Anterior cingulate cortex (tissue), 58 donors: ENCODE measurements around the gene ZNF507.
"Not testable (repeated sequence)": the region's sequence is repeated elsewhere in the genome, so short reads cannot be mapped to it uniquely, and the experiment has no call there.

Experiments
- DNase-seq, 58 donors: peaks; one replicate each; lab custom pipeline; 2025; lab: John Stamatoyannopoulos, UW

Gene ZNF507

DNA sequence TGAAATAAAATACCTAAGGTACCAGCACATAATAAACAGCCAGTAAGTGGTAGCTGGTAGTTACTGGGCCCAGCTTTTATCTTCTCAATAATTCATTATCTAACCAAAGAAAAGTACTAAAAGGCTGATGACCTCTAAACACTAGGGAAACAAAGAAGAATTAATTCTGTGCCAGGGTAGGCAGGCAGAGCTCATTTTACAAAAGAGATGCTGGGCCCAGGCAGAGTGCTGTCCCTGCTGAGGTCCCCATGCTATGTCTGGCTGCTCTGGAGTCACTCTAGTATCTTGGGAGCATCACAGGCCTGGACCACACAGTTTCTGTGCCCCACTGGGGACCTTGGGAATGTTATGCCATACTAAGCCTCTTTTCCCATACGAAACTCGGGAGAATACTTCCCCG, 18.2 kb downstream of the ZNF507 start:
- DNase-seq: peak in 8 of 58 donors; percentile 8 to 40 (median 20)

DNA sequence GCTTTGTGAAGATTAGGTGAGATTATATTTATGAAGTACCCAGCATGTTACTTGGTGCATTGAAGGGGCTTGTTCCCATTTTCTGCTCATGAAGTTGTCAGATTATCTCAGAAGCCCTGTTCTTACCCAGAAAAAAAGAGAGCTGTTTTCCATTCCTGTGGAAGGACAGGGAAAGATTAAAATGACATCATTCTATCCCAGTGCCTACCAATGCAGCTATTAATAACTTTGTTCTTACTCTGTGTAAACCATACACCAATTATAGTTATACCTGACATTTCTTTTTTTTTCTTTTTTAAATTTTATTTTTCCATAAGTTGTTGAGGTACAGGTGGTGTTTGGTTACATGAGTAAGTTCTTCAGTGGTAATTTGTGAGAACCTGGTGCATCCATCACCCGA, 18.6 kb downstream of the ZNF507 start:
- DNase-seq: no peak

DNA sequence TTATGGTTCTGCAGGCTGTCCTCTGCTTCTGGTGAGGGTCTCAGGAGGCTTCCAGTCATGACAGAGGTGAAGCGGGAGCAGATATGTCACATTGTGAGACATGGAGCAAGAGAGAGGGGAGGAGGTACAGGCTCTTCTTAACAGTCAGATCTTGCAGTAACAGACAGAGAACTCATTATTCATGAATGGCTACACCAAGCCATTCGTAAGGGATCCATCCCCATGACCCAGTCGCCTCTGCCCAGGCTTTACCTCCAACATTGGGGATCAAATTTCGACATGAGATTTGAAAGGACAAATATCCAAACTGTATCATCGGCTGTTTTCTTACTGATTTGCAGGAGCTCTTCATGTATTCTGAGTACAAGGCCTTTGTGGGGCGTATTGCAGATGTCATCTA, 21.7 kb downstream of the ZNF507 start:
- no peak for DNase-seq

DNA sequence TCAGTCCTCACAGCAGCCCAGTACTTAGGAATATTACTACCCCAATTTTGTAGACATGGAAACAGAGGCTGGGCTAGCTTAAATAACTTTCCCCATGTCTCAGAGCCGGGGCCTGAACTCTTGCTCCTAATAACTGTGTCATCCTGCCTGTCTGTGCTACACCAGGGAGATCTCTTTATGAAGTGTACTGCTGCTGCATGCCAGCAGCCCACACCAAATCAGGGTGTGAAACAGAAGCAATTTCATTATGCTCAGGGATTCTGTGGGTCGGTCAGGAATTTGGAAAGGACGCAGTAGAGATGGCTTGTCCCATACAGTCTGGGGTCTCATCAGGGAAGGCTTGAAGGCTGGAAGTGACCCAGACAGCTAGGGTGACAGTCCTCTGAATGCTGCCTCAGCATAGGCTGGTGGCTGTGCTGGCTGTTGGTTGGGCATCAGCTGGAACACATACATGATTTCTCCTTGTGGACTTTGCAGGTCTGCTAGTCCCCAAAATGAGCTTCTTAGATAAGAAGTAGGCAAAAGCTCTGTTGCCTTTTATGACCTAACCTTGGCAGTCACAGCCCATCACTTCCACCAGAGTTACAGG, 22.6 kb downstream of the ZNF507 start:
- no peak for DNase-seq

DNA sequence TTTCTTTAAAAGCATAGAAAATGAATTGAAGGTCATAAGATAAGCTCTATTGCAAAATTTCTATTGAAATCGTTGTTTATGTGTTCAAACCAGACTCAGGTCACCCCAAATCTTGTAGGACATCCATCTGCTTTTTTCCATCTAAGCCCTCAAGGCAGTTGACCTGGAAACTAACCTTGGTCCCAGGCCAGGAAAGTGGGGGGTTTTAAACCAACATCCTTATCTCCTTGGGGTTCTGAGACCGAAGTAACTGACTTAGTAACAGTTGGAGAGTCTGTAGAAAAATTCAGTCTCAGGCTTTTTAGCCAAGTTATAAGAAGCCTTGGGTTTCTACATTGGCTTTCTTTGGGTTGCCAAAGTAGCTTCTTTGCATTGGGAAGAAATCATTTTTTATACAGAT, 23.4 kb downstream of the ZNF507 start:
- no peak for DNase-seq

DNA sequence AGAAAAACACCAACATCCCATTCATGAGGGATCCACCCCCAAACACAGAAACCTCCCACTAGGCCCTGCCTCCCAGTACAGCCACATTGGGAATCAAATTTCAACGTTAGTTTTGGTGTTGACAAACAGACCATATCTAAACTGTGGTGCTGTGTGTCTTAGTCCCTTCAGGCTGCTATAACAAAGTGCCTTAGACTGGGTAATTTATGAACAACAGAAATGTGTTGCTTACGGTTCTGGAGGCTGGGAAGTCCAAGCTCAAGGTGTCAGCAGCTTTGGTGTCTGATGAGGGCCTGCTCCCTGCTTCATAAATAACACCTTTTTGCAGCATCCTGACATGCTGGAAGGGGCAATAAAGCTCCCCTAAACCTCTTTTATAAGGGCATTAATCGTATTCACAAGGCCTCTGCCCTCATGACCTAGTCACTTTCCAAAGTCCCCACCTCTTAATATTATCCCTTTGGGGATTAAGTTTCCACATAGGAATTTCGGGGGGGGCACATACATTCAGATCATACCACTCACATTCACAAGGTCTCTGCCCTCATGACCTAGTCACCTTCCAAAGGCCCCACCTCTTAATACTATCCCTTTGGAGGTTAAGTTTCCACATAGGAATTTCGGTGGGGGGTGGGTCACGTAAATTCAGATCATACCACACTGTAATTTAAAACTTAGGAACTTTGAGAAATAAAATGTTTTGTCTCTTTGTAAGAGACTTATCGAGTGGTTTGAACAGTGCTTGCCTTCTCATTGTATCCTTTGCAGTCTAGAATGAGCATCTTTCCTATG, 27.5 kb downstream of the ZNF507 start:
- no peak for DNase-seq

DNA sequence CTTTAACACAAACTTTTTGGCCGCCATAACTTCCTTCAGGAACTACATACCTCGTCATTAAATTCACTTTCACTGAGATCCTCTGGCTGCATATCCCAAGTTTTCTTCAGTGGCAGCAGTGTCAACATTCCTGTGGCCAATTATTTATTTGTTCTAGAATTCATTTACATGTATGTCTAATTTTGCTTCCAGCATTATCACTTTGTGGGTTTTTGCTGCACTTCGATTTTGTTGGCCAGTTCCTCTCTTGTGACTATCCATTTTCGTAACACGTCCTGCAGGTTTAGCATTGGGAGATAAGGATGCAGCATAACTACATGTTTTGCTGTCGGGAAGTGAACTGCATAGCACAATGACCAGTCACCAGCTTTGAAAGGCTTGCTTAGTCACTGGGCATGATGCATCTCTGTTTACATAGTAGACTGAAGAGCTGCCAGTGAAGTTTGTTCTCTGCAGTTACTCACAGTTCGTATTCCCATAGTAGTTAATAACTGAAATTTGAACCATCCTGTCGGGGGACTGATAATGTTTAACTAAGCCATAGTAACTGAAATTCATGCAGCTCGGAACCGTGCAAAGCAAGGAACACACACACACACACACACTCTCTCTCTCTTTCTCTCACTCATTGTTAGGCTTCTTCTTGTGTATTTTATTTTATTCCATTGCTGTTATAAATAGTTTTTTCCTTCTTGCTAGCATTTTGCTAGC, 28.3 kb downstream of the ZNF507 start:
- DNase-seq: peak in 9 of 58 donors; percentile 4 to 61 (median 24)

DNA sequence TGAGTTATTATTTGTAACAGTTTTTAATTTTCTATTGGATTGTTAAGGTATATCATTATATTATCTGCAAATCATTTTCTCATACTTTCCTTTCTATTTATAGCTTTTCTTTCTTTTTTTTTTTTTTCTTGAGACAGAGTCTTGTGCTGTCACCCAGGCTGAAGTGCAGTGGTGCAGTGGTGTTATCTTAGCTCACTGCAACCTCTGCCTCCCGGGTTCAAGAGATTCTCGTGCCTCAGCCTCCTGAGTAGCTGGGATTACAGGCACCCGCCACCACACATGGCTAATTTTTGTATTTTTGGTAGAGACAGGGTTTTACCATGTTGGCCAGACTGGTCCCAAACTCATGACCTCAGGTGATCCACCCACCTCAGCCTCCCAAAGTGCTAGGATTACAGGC, 29.0 kb downstream of the ZNF507 start:
- not testable (repeated sequence) for DNase-seq

DNA sequence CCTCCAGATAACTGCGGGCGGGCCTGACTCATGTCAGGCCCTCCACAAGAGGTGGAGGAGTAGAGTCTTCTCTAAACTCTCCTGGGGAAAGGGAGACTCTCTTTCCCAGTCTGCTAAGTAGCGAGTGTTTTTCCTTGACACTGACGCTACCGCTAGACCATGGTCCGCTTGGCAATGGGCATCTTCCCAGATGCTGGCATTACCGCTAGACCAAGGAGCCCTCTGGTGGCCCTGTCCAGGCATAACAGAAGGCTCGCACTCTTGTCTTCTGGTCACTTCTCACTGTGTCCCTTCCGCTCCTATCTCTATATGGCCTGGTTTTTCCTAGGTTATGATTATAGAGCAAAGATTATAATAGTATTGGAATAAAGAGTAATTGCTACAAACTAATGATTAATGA, 31.7 kb downstream of the ZNF507 start:
- peak in 5 of 58 donors; percentile 2 to 16 (median 5) for DNase-seq

DNA sequence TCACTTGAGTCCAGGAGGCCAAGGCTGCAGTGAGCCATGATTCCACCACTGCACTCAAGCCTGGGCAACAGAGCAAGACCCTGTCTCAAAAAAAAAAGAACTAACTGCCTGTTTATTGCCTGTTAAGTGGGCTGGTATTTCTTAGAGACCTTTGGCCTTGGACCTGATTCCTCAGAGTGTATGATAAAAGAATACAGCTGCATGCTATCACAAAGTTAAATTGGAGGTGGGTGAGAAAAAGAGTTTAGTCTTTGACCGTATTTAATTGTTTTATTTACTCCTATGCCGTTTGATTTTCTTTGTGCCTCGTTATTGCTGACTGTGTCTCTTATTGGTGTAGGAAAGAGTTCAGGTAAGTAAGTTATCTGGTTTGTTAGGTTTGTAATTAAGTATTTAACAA, 34.9 kb downstream of the ZNF507 start:
- no peak for DNase-seq

DNA sequence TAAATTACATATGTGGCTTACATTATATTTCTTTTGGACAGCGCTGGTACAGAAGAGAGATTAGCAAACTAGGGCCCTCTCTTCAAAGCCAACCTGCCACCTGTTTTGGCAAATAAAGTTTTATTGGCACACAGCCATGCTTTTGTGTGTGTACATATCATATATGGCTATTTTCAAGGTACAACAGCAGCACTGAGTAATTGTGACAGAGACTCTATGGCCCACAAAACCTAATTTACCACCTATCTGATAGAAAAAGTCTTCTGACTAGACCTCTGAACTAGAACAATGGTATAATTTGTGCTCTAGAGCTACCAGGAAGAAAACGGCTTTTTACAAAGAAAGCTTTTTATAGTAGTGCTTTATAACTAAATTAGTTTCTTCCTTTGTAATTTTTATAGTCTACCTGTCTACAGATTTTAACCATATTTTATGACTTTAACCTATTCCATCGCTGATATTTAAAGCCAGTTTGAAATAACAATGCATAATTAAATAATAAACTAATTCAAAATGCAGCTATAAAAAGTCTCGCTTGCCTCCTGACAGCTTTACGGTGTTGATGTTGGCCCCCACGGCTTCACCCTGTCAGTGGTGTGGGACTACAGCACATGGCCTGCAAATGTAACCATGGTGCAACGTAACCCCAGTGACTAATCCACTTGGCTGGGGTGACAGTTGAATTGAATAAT, 42.4 kb downstream of the ZNF507 start:
- no peak for DNase-seq

DNA sequence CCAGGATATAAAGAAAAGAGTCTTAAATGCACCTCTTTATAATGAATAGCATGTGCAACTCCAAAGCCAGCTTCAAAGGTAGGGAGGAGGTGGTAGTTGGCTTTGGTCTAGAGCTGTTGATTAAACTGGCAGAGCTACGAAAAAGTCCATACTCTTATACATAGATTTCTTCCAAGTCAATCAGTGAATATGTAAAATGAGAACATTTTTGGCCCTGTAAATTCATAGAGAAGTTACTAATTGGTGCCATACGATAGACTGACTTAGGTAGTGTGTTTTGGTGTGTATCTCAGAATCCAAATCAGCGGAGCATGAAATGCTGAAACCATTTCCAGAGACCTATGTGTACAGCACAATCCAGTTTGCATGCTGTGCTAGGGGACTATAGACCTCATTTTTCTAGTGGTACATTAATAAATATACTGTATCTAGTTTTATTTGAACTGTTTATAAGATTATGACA, 43.0 kb downstream of the ZNF507 start:
- no peak for DNase-seq

DNA sequence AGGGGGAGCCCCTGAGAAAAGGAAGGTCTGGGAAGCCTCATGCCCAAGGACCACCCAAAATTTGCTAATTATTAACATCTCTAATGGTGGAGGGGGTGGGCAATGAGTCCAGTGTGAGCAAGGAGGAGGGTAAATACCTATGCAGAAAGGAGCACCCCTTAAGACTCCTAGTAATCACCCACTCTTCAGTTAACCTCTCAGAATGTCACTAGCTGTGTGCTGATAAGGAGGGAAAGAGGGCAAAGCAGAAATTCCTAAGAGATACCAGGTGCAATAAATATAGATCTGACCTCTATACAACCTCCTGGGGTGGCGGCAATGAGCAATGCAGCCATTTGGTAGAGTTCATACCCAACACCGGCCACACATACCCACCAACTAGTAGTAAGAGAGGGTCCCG, 47.5 kb downstream of the ZNF507 start:
- DNase-seq: no peak

DNA sequence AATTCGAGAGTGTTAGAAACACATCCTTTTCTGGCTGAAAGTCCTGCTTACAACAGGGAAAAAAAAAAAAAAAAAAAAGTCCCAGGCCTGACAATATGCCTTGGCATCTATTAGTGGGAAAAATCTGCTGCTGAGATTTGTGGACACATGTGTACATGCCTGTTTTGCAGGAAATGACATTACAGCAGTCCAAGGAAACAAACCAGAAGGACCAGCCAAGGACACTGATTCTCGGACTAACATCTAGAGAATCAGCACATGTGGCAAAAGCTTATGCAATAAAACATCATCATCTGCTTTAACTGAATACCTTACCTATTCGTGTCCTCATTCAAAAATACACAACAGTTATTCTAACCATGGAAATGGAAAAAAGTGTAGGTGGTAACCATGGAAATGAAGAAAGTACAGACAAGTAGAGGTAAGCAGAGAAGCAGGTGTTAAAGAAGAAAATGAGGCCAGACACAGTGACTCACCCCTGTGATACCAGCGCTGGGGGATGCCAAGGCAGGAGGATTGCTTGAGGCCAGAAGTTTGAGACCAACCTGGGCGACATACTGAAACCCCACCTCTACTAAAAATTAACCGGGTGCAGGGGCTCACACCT, 50.7 kb downstream of the ZNF507 start:
- DNase-seq: no peak

DNA sequence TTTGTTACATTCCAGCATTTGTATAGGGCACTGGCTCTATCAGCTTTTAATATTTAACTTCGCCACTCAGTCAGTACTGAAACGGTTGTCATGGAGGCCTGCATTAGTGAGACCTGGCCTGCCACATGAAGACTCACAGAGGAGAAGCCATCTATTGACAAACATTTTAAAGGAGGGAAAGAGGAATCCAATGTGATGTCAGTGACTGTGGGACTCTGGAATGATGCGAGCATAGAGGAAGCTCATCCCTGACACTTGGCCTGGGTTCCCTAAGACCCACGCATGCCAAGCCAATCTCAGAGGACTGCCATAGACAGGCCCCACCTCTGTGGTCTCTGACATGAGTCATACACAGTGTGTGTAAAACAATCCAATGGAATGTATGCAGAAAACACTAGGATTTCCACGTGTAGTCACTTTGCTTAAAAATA, 52.3 kb downstream of the ZNF507 start:
- DNase-seq: no peak

DNA sequence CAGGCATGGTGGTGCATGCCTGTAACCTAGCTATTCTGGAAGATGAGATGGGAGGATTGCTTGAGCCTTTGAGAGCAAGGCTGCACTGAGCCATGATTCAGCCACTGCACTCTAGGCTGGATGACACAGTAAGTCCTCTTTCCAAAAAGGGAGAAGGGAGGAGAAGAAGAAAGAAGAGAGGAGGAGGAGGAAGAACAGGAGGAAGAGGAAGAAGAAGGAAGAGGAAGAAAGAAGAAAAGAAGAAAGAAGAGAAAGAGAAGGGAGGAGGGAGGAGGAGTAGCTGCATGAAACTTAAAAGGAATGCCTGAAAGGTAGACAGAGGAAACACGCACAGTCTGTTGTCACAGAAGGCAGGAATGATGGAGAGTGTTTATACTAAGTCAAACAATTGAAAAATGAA, 56.6 kb downstream of the ZNF507 start:
- DNase-seq: no peak

DNA sequence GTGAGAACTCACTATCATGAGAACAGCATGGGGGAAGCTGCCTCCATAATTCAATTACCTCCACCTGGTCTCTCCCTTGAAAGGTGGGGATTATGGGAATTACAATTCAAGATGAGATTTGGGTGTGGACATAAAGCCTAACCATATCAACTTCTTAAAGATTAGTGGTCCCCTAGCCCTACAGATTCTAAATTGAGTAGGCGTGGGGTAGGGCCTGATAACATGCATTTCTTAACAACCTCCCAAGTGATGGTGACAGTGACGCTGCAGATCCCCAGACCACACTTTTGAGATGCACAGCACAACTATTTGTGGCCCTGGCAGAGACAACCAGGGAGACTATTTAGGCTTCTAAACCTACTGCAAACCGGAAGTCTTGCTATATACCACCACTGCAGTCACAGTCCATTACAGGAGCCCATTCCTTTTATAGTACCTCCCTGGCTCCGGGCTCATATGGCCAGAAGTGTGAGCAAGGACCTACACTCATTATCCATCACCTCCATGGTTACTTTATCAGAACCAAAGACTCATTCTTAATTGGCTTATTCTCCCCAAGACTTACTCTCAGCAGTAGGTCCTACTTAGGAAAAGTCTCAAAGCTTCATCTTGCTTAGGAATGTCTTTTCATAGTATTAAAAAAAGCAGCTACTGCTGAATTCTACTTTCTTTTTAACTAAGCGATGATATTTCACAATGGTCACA, 58.0 kb downstream of the ZNF507 start:
- no peak for DNase-seq

DNA sequence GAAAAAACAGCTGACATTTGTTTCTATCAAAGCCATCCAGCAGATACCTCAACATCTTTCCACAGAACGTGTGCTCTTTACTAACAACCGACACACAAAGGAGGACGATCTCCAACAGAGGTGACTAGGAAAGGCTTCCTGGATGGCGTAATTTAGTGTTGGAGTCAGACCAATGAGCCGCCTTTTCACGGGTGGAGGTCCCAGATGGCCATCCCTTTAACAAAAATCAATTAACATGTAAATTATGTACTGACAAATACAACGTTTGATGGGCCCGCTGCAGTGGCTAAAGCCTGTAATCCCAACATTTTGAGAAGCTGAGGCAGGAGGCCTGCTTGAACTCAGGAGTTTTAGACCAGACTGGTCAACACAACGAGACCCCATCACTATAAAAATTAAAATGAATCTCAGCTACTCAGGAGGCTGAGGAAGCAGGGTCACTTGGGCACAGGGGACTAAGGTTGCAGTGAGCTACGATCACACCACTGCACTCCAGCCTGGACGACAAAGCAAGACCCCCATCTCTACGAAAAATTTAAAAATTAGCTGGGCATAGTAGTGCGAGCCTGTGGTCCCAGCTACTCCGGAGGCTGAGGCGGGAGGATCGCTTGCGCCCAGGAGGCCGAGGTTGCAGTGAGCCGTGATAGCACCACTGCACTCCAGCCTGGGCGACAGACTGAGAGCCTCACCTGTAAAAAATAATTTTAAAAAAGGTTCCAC, 59.0 kb downstream of the ZNF507 start:
- DNase-seq: no peak

DNA sequence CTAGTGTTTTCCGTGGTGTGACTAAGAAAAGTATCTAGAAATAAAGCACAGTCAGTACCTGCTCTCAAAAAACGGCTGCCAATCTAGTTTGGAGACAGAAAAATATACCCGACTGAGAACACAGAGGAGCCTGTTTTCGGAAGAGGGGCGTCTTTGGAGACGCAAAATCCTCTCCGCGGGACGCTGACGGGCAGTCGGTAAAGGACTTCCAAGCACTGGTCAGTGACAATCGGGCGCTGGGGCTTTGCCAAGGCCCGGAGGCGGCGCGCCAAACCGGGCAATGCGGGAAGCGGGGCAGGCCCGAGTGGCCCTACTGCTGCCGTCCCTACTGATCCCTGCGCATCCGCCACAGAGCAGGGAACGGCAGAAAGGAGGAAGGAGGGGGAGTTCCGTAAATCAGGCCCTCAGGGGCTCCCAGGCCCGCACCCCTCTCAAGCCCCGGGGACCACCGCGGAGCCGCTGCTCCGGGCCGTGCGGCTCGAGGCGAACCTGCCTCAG, 59.6 kb downstream of the ZNF507 start:
- DNase-seq: peak in 52 of 58 donors; percentile 35 to 86 (median 68)
